Testis (tissue), 3 donors: ENCODE results near the gene TRIO. TPM values are rescaled to one million over a fixed set of nuclear protein-coding genes. Genes with fewer than 3 reads are reported as not detected.

Source experiments
- DNase-seq: peaks from one replicate; pipeline ENCODE4 v3.0.0-alpha.2; 2019
- H3K27ac ChIP-seq, 2 donors: fragments of 200-600 bp; sonication (generic); one replicate each; pipeline ENCODE4 v1.5.1; 2019
- H3K27me3 ChIP-seq: fragments of 200-600 bp; sonication (generic); one replicate; pipeline ENCODE4 v1.5.1; 2019
- H3K36me3 ChIP-seq: fragments of 200-600 bp; sonication (generic); one replicate; pipeline ENCODE4 v1.5.1; 2017; ENCODE audit warnings: low read depth; ENCODE audit errors: missing control alignments
- H3K4me1 ChIP-seq: fragments of 200-600 bp; sonication (generic); one replicate; pipeline ENCODE4 v1.5.1; 2019
- H3K4me3 ChIP-seq, 2 donors: fragments of 200-600 bp; sonication (generic); one replicate each; pipeline ENCODE4 v1.5.1; 2017 to 2019
- H3K9me3 ChIP-seq: fragments of 200-600 bp; sonication (generic); one replicate; pipeline ENCODE4 v1.5.1; 2017
- POLR2A ChIP-seq: fragments of 450-650 bp; IDR thresholded peaks from one replicate; pipeline ENCODE4 v1.6.1; 2017; ENCODE audit warnings: antibody characterized with exemption, mild to moderate bottlenecking, moderate library complexity
- WGBS, 2 donors: methylation state at CpG; one replicate each; pipeline ENCODE4 v1.1.5; 2018; 5-methylcytosine and 5-hydroxymethylcytosine counted together
- intact Hi-C: fragments of 100-400 bp; cut with DNase I; formaldehyde crosslinking; loops from one replicate; pipeline ENCODE4 v1.15.1; 2023; ENCODE audit warnings: low total_unique reads
- polyA plus RNA-seq: library from polyadenylated mRNA; stranded (reverse); fragments of 350-450 nt; fragmentation: Illumina TruSeq; extraction: RNeasy Lipid Tissue Mini Kit (QIAGEN cat#74804); gene quantifications from one replicate; pipeline ENCODE4 v1.2.3, GENCODE V29; 2014; ENCODE audit warnings: low read depth, low replicate concordance; ENCODE audit not compliant: insufficient read depth
- total RNA-seq, 2 donors: library from RNA; depleted of rRNA; stranded (reverse); fragments of >200 nt; gene quantifications; one replicate each; pipeline ENCODE4 v1.2.3, GENCODE V29; 2016
- TF ChIP-seq, protein P1 (sequence below), 3 experiments: fragments of 450-650 bp in 2 of 3; fragments of 200-600 bp in 1 of 3; sonication (generic) in 1 of 3; IDR thresholded peaks; one replicate each; pipeline ENCODE4 v1.5.1; 2016 to 2019; ENCODE audit warnings: antibody characterized with exemption in 3 of 3, mild to moderate bottlenecking in 2 of 3, moderate library complexity in 1 of 3

The TRIO gene
- total and polyA plus RNA-seq, 3 donors from 2014 or later, result 47.2 to 295 (median 249) TPM

- Histone ChIP-seq H3K27me3 (no peaks in the 10 kb centered on the region), H3K36me3 (no peaks in the 10 kb centered on the region), H3K9me3 (no peaks in the 10 kb centered on the region), H3K4me3 (no peak overlapping the region), H3K4me1 (peaks cover 10% of the 10 kb centered on the region), H3K27ac (no peak overlapping the region)
- intact Hi-C loops, result no loop called here
- DNase-seq, result no peak
- no peak for TF ChIP-seq POLR2A
- TF ChIP-seq, protein P1, sequence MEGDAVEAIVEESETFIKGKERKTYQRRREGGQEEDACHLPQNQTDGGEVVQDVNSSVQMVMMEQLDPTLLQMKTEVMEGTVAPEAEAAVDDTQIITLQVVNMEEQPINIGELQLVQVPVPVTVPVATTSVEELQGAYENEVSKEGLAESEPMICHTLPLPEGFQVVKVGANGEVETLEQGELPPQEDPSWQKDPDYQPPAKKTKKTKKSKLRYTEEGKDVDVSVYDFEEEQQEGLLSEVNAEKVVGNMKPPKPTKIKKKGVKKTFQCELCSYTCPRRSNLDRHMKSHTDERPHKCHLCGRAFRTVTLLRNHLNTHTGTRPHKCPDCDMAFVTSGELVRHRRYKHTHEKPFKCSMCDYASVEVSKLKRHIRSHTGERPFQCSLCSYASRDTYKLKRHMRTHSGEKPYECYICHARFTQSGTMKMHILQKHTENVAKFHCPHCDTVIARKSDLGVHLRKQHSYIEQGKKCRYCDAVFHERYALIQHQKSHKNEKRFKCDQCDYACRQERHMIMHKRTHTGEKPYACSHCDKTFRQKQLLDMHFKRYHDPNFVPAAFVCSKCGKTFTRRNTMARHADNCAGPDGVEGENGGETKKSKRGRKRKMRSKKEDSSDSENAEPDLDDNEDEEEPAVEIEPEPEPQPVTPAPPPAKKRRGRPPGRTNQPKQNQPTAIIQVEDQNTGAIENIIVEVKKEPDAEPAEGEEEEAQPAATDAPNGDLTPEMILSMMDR (IDR thresholded peaks at IDR 0.05), result no peak
- WGBS, 2 donors, result 57 to 69% methylated on average over 4 of the region's 4 CpGs
Observed at GRCh38 chr5:14171046-14171445, 27.9 kb downstream of the TRIO start.

- H3K36me3 ChIP-seq, result no peaks in the 10 kb centered on the region
- no peaks in the 10 kb centered on the region for H3K27me3 ChIP-seq
- 53 to 65% methylated on average over 3 of the region's 3 CpGs for WGBS, 2 donors
- intact Hi-C loops, result no loop called here
- no peak overlapping the region for H3K4me3 ChIP-seq
- H3K4me1 ChIP-seq, result peaks cover 10% of the 10 kb centered on the region
- H3K27ac ChIP-seq, result no peak overlapping the region
- no peaks in the 10 kb centered on the region for H3K9me3 ChIP-seq
- no peak for DNase-seq
- TF ChIP-seq, protein P1 (IDR thresholded peaks at IDR 0.05), result no peak
- TF ChIP-seq POLR2A, result no peak
Observed at GRCh38 chr5:14171621-14172020, 28.5 kb downstream of the TRIO start.

- no peaks in the 10 kb centered on the region for H3K36me3 ChIP-seq
- no peak for TF ChIP-seq POLR2A
- TF ChIP-seq, protein P1 (IDR thresholded peaks at IDR 0.05), result no peak
- H3K9me3 ChIP-seq, result no peaks in the 10 kb centered on the region
- no peak overlapping the region for H3K27ac ChIP-seq
- no peaks in the 10 kb centered on the region for H3K27me3 ChIP-seq
- intact Hi-C loops, result no loop called here
- no peak overlapping the region for H3K4me3 ChIP-seq
- DNase-seq, result no peak
- WGBS, 2 donors, result 74 to 77% methylated on average over 5 of the region's 5 CpGs
- H3K4me1 ChIP-seq, result peaks cover 10% of the 10 kb centered on the region
Observed at GRCh38 chr5:14172149-14172795, 29.1 kb downstream of the TRIO start.

GRCh38 chr5:14173377-14174229 lies 30.5 kb downstream of the TRIO start:
- H3K9me3 ChIP-seq, result no peaks in the 10 kb centered on the region
- TF ChIP-seq POLR2A, result no peak
- TF ChIP-seq, protein P1 (IDR thresholded peaks at IDR 0.05), result no peak
- no peaks in the 10 kb centered on the region for H3K27me3 ChIP-seq
- intact Hi-C loops, result no loop called here
- H3K4me1 ChIP-seq, result no peaks in the 10 kb centered on the region
- no peak overlapping the region for H3K27ac ChIP-seq
- no peaks in the 10 kb centered on the region for H3K36me3 ChIP-seq
- WGBS, 2 donors, result 77 to 84% methylated on average over 15 of the region's 15 CpGs
- no peak for DNase-seq
- H3K4me3 ChIP-seq, result no peak overlapping the region
